HTERT RPE-1 (cell line): ENCODE results near the gene MTCH1.

ENCODE experiments used
- in situ Hi-C: fragments of 300-500 bp; cut with MboI; formaldehyde crosslinking; loops from 4 replicates; pipeline ENCODE4 v1.14.3; 2020; ENCODE audit warnings: low sequenced_read_pairs

The MTCH1 gene, protein sequence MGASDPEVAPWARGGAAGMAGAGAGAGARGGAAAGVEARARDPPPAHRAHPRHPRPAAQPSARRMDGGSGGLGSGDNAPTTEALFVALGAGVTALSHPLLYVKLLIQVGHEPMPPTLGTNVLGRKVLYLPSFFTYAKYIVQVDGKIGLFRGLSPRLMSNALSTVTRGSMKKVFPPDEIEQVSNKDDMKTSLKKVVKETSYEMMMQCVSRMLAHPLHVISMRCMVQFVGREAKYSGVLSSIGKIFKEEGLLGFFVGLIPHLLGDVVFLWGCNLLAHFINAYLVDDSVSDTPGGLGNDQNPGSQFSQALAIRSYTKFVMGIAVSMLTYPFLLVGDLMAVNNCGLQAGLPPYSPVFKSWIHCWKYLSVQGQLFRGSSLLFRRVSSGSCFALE

DNA sequence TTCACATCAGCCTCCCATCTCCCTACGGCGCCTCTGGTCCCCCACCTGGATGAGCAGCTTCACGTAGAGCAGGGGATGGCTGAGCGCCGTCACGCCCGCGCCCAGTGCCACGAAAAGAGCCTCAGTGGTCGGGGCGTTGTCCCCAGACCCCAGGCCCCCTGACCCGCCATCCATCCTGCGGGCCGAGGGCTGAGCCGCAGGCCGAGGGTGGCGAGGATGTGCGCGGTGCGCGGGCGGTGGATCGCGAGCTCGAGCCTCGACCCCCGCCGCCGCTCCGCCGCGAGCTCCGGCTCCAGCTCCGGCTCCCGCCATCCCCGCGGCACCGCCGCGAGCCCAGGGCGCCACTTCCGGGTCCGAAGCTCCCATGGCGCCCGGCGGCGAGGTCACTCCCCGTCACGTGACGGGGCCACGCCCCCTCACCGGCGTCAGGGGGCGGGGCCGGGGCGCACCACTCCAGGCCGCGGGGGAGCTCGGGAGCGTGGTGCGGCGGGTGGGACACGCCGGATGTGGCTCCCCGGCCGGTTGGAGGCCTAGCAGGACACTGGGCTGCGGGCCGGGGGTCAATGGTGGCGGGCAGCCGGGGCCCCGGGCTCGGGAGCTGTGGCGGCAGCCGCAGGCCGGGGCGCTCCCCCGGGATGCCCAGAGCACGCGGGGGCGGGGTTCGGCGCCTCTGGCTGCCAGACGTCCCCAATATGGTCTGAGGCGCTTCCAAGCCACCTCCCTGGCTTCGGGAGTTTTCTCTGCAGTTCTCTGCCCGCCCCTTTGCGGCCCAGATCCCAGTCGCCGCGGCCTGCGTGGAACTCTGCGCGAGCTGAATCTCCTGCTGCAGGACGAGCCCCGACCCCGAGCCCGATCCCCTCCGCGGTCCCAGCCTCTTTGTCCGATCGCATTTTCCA lies at the start of gene MTCH1:
Gene MTCH1 (minus strand): TSS at position 389 of the 896 bp plus-strand sequence. CDS start 23 bp downstream, at position 366.
- in situ Hi-C loops = no loop called here

DNA sequence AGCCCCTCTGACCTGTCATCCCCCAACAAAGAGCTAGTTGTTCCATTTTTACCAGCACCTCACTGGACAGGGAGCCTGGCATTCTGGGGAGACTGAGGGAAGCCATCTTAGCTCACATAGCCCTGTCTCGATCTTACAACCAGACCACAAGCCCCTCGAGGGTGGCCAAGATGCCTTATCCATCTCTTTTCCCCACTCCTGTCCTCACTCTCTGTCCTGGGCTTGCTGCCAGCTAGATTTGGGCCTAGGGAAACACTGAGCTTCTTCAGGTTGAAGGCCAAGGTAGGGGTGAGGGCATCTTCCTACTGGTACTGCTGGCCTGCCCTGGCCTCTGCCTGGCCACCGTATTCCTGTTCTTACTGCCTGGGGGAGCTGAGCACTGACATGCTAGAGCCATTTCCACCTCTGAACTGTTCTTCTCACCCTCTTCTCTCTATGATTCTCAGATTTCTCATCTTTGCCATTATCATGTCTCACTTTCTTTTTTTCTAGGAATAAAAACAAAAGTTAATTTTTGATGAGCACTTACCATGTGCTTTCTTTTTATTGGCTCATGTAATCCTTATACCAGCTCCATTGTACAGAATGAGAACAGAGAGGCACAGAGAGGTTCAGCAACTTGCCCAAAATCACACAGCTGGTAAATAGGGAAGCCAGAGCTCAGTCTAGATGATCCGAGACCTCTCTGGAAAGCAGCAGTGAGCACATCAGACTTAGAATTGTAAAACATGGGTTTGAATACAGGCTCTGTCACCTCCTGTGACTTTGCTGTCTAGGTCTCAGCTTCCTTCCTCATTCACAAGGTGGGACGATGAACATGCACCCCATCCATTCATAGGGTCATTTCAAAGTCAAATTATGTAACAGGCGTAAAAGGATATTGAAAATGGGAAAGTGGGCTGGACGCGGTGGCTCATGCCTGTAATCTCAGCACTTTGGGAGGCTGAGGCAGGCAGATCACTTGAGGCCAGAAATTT lies 48.1 kb upstream of the MTCH1 start:
- in situ Hi-C loops = loop anchor here (25.0 kb wide), 1 partner anchor 153 kb away; no protein-coding TSS in a partner anchor

DNA sequence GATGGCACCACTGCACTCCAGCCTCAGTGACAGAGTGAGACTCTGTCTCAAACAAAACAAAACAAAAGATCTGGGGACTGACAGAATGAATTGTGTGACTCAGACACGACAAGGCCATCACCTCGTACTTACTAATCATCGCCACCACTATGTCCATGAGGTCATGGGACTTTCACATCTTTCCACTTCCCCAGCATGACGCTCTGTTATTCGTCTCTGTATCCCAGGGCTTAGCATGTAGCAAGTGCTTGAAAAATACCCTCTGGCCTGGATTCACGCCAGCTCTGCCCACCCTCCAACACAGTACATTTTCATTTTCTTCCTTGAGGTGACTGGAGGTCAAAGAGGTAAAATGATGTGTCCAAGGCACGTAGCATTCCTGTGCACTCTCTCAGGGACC lies 47.3 kb upstream of the MTCH1 start:
- in situ Hi-C loops = loop anchor here (25.0 kb wide), 1 partner anchor 154 kb away; no protein-coding TSS in a partner anchor

- in situ Hi-C loops = loop anchor here (25.0 kb wide), 1 partner anchor 155 kb away; no protein-coding TSS in a partner anchor
These were observed 46.2 kb upstream of the MTCH1 start for GRCh38 chr6:37032239-37032638.

DNA sequence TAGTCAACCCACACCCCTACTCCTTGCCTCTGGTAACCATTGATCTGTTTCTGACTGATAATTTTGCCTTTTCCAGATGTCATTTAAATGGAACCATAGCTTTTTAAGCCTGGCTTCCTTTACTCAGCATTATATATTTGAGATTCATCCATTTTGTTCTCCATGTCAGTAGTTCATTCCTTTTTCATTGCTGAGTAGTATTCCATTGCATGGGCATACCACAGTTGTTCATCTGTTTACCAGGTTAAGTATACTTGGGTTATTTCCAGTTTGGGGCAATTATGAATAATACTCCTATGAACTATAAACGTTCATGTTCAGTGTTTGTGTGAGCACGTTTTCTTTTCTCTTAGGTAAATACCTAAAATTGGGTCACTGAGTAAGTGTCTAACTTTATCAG lies 44.6 kb upstream of the MTCH1 start:
- in situ Hi-C loops = loop anchor here (25.0 kb wide), 1 partner anchor 157 kb away; no protein-coding TSS in a partner anchor

GRCh38 chr6:37029249-37029971 lies 43.4 kb upstream of the MTCH1 start:
- in situ Hi-C loops = loop anchor here (25.0 kb wide), 1 partner anchor 158 kb away; no protein-coding TSS in a partner anchor

DNA sequence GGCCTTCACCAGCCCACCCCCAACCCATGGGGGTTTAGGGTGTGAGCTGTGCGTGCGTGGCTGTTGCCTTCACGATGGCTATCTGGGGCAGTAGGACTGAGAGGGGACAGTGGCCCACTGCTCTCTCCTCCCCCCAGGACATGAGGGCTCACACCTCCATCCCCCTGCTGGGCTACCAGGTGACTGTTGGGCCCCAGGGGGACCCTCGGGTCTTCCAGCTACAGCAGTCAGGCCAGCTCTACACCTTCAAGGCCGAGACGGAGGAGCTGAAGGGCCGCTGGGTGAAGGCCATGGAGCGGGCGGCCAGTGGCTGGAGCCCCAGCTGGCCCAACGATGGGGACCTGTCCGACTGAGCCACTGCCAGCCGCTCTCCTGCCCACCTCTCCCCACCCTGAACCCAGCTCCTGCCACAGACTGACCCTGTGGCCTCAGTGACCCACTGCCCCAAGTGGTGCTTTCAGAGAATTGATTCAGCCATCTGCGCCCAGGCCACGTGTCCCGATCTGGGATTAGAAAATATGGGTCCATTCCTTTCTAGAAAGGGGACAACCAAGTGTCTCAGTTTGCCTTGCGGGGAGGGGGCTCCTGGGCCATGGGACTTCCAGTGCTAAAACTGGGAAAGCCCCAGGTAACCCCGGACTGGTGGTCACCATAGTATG lies 41.9 kb upstream of the MTCH1 start:
- in situ Hi-C loops = loop anchor here (25.0 kb wide), 1 partner anchor 159 kb away; no protein-coding TSS in a partner anchor

GRCh38 chr6:37027036-37027720 lies 41.2 kb upstream of the MTCH1 start:
- in situ Hi-C loops = loop anchor here (25.0 kb wide), 1 partner anchor 160 kb away; no protein-coding TSS in a partner anchor

GRCh38 chr6:37025621-37026466 lies 39.8 kb upstream of the MTCH1 start:
- in situ Hi-C loops = loop anchor here (25.0 kb wide), 1 partner anchor 161 kb away; no protein-coding TSS in a partner anchor

DNA sequence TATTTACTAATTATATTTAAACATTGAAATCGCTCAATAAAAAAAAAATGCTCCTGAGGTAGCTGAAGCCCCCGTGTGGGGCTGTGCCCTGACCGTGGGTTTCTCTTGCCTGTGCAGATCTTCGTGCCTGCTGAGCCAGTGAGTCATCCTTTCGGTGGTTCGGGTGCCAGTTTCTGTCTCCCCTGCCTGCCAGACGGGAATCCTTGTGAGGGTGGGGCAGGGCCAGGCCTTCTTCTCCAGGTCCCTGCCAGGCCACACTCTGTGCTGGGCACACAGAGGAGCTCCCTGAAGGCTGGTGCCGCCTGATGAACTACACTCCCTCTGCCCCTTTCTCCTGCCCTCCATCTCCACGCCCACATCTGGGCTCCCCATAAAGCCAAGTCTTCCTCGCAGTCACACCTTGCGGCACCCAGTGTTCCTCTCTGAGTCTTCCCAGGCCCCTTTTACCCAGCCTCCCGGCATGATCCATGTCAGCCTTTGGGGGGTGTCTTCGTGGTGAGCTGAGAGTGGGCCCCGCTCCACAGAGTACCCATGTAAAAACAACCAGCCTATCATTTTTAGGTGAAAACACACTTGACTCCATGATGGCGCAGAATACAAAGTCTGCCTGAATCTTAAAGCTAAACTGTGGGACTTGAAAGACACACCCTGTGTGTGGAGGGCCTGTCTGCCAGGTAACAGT lies 38.8 kb upstream of the MTCH1 start:
- in situ Hi-C loops = loop anchor here (25.0 kb wide), 1 partner anchor 163 kb away; no protein-coding TSS in a partner anchor

- in situ Hi-C loops = no loop called here
These were observed 36.3 kb upstream of the MTCH1 start for GRCh38 chr6:37022135-37022863.

DNA sequence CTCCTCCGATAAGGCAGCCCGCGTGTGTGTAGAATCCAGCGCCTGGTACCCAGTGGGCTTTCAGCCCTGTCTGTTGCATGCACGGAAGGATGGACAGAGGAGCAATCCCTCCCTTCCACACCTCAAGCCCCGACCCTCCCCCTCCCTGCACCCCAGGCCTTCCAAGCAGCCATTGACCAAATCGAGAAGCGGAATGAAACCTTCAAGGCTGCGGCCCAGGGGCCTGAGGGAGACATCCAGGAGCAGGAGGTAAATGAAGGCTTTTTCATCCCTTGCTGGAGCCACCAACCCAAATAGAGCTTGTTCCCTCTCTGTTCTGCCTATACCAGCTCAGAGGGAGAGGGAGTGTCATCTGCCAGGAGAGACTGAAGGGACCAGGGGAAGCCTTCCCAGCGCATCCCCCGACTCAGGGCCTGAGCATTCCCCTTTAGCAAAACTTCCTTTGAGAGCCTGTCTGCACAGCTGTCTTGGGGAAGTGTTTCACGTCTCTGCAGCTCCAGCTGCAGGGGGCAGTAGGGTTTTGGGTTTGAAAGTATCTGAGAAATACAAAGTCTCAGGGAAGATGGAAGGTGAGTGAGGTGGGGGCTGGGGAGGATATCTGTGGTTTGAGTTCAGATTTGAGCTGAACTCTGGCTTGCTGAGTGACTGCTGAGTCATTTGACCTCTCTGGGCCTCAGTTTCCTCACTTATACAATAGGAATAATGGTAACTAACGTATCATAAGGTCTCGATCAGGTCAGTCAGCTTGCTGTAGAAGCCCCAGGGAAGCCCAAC lies 35.5 kb upstream of the MTCH1 start:
- in situ Hi-C loops = no loop called here

GRCh38 chr6:37020812-37021211 lies 34.8 kb upstream of the MTCH1 start:
- in situ Hi-C loops = no loop called here

- in situ Hi-C loops = no loop called here
These were observed 34.4 kb upstream of the MTCH1 start for GRCh38 chr6:37020381-37020780.

GRCh38 chr6:37019065-37019450 lies 33.1 kb upstream of the MTCH1 start:
- in situ Hi-C loops = no loop called here
